ENCODE results near the gene AKT2.
"Not testable (repeated sequence)": the region's sequence is repeated elsewhere in the genome, so short reads cannot be mapped to it uniquely, and the experiment has no call there.

Gene AKT2

DNA sequence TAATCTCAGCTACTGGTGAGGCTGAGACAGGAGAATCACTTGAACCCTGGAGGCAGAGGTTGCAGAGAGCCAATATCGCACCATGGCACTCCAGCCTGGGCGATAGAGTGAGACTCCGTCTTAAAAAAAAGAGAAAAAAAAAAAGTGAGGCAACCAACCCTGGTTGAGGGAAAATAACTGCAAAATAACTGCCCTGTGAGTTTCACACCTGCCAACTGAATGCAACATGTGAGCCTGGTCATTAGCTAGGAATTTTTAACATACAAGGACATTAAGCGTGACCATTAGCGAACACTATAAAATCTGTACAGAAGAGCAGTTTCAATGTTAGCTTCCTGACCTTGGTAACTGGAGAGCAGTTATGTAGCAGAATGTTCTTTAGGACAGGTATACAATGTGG lies 56.3 kb downstream of the AKT2 start:
- TF ChIP-seq PAX5 (IDR thresholded peaks at IDR 0.05; ENCODE audit: insufficient read depth, low read length, severe bottlenecking), result no peak
- no peak for TF ChIP-seq POLR2A (IDR thresholded peaks at IDR 0.05; ENCODE audit: low read depth, low read length)
- TF ChIP-seq POU2F2 (IDR thresholded peaks at IDR 0.05; ENCODE audit: low read depth, low read length), result no peak
- TF ChIP-seq SPI1 (IDR thresholded peaks at IDR 0.05; ENCODE audit: low read depth, low read length), result no peak
- no peak for TF ChIP-seq TAF1 (IDR thresholded peaks at IDR 0.05; ENCODE audit: low read depth, low read length)
- no peak for TF ChIP-seq POLR2AphosphoS5 (IDR thresholded peaks at IDR 0.05; ENCODE audit: low read depth, low read length)
- DNase-seq (ENCODE audit: insufficient read length, low spot score) (no peak), FAIRE-seq (no peak)

DNA sequence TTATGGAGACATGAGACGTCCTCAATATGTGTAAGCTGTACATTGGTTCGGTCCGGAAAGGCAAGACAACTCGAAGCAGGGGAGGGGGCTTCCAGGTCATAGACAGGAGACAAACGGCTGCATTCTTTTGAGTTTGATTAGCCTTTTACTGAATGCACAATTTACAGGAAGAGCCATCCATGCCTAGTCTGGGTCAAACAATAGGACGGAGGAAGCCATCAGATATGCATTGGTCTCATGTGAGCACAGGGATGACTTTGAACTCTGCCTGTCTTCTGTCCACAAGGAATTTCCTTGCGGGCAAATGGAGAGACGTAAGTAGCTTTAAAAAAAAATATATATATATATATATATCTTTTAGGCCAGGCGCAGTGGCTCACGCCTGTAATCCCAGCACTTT lies 56.8 kb downstream of the AKT2 start:
- DNase-seq (ENCODE audit: insufficient read length, low spot score), result no peak
- FAIRE-seq, result no peak
- TF ChIP-seq TAF1 (IDR thresholded peaks at IDR 0.05; ENCODE audit: low read depth, low read length), result no peak
- no peak for TF ChIP-seq POU2F2 (IDR thresholded peaks at IDR 0.05; ENCODE audit: low read depth, low read length)
- TF ChIP-seq PAX5 (IDR thresholded peaks at IDR 0.05; ENCODE audit: insufficient read depth, low read length, severe bottlenecking), result no peak
- no peak for TF ChIP-seq POLR2A (IDR thresholded peaks at IDR 0.05; ENCODE audit: low read depth, low read length)
- TF ChIP-seq SPI1 (IDR thresholded peaks at IDR 0.05; ENCODE audit: low read depth, low read length), result no peak
- no peak for TF ChIP-seq POLR2AphosphoS5 (IDR thresholded peaks at IDR 0.05; ENCODE audit: low read depth, low read length)

DNA sequence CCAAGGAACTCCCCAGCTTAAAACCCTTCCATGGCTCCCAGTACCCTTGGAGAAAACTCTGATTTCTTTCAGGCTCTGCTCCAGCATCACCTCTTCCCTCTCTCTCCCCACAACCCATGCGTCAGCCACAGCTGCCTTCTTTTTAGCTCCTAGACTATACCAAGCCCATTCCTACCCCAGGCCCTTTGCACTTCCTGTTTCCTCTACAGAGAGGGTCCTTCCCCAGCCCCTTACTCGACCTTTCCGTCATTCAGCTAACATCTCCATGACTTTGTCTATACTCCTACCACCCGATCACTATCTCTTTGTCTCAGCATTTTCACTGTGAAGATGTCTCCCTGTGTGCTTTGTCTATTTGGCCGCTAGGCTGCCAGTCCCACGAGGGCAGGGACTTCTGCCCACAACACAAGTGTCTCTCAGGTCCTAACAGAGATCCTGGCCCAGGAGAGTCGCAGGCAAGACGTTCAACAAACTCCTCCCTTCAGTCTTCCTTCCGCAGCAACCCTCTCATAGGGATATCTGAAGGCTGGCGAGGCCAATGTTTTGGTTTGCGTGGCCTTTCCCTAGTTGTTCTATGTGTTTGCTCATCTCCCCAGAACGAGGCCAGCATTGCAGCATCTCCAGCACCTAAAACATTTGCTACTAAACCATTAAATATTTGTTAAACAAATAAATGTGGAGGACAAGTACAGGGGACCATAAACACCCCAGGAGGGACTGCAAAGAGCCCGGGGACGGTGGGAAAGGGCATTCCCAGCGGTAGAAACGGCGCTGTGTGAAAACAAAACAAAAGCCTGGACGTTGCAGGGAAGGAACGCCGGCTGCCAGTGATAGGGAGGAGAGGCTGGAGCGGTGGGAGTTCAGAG lies 59.5 kb downstream of the AKT2 start:
- FAIRE-seq (no peak), DNase-seq (ENCODE audit: insufficient read length, low spot score) (no peak)
- no peak for TF ChIP-seq POLR2AphosphoS5 (IDR thresholded peaks at IDR 0.05; ENCODE audit: low read depth, low read length)
- TF ChIP-seq POLR2A (IDR thresholded peaks at IDR 0.05; ENCODE audit: low read depth, low read length), result no peak
- no peak for TF ChIP-seq PAX5 (IDR thresholded peaks at IDR 0.05; ENCODE audit: insufficient read depth, low read length, severe bottlenecking)
- no peak for TF ChIP-seq POU2F2 (IDR thresholded peaks at IDR 0.05; ENCODE audit: low read depth, low read length)
- TF ChIP-seq TAF1 (IDR thresholded peaks at IDR 0.05; ENCODE audit: low read depth, low read length), result no peak
- TF ChIP-seq SPI1 (IDR thresholded peaks at IDR 0.05; ENCODE audit: low read depth, low read length), result 0 out of 2 replicates have a peak, but pooled peaks have one; percentile 3

DNA sequence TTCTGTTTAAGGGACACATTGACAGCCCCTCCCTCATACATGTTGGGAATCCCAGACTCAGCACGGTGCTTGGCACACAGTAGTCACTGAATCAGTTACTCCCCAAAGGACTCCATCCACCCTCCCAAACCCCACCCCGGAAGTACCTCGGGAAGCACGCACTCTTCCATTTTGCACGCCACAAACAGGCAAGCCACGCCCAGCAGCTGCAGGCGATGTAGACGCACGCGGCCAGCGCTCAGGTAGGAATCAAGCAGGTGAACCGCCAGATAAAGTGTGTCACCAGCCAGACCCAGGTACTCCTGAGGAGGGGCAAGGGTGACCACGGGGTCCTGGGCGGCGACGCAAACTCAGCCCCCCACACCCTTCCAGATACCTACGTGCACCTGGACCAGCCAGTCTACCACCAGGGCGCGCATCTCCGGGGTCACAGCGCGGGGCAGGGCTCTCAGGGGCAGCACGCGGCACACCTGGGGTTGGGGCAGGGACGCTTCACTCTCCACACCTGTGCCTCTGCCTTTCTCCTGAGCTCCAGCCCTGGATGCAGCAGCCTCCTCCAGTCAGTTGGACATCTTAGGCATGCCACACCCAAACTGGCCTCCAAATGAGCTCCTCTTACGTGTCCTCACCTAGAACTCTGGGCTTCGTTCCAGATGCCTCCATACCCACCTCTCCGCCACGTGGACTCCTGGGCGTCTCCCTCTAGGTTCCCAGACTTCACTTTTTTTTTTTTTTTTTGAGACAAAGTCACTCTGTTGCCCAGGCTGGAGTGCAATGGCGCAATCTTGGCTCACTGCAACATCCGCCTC lies 60.6 kb downstream of the AKT2 start:
- no peak for FAIRE-seq
- DNase-seq (ENCODE audit: insufficient read length, low spot score), result no peak
- TF ChIP-seq PAX5 (IDR thresholded peaks at IDR 0.05; ENCODE audit: insufficient read depth, low read length, severe bottlenecking) (no peak), POLR2AphosphoS5 (IDR thresholded peaks at IDR 0.05; ENCODE audit: low read depth, low read length) (no peak), POLR2A (IDR thresholded peaks at IDR 0.05; ENCODE audit: low read depth, low read length) (no peak), SPI1 (IDR thresholded peaks at IDR 0.05; ENCODE audit: low read depth, low read length) (no peak), TAF1 (IDR thresholded peaks at IDR 0.05; ENCODE audit: low read depth, low read length) (no peak), POU2F2 (IDR thresholded peaks at IDR 0.05; ENCODE audit: low read depth, low read length) (no peak)

DNA sequence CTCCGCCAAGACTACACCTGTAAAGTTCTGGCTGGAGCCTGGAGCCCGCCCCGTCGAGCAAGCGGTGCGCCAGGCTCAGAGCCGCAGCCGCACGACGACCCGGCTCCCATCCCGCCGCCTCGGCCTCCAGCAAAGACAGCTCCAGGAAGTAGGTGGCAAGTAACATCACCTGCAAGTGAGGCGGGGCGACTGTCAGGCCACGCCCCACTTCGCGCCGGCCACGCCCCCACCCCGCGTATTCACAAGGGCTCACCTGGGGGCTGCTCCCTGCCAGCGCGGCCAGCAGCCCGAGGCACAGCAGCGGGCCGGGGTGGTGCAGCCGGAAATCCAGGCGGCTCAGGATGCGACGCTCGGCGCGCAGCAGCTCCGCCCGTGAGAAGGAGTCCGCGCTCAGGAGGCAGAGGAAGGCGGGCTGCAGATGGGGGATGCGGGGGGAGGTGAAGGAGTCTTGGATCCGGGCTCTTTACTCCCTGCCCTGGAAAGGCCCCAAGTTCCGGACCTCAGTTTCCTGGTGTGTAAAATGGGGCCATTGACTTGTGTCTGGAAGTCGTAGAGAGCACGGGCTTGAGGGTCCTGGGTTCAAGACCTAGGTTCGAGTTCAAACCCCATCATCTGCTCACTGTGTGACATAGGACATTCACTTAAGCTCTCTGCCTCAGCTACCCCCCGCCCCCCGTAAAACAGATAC lies 61.9 kb downstream of the AKT2 start:
- no peak for FAIRE-seq
- no peak for DNase-seq (ENCODE audit: insufficient read length, low spot score)
- TF ChIP-seq POU2F2 (IDR thresholded peaks at IDR 0.05; ENCODE audit: low read depth, low read length), result no peak
- no peak for TF ChIP-seq POLR2AphosphoS5 (IDR thresholded peaks at IDR 0.05; ENCODE audit: low read depth, low read length)
- no peak for TF ChIP-seq SPI1 (IDR thresholded peaks at IDR 0.05; ENCODE audit: low read depth, low read length)
- TF ChIP-seq POLR2A (IDR thresholded peaks at IDR 0.05; ENCODE audit: low read depth, low read length), result no peak
- TF ChIP-seq TAF1 (IDR thresholded peaks at IDR 0.05; ENCODE audit: low read depth, low read length), result no peak
- TF ChIP-seq PAX5 (IDR thresholded peaks at IDR 0.05; ENCODE audit: insufficient read depth, low read length, severe bottlenecking), result no peak

DNA sequence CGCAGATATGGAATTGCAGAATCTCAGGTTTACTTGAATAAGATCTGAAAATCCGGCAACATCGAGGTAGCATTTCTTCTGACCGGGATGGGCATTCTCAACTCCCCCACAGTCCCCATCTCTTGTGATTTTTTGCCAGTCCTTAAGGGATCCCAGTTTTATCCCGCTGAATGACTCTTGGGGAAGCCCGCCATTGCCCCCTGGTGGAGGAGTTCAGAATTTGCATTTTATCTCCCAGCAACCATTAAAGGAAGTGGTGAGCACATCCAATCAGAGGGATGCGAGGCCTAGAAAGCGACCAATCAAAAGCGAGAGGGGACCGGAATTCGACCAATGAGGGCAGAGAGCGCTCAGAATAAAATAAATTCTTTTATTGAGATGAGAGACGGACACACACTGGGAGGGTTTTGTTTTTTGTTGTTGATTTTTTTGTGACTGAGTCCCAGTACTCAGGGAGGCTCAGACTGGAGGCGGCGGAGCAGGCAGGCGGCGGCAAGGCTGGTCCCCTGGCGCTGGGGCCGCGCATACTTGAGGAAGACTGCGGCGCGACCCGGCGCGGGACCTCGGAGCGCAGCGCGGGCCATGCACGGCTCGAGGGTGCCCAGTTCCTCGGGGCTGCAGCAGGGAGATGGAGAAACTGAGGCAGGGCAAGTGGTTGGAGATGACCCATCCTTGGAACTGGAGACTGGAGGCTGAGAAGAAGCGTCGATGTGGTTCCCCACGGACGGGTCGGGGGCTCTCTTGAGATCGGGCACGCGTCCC lies 63.1 kb downstream of the AKT2 start:
- DNase-seq (ENCODE audit: insufficient read length, low spot score) (peak; percentile 92), FAIRE-seq (peak; percentile 71)
- TF ChIP-seq POU2F2 (IDR thresholded peaks at IDR 0.05; ENCODE audit: low read depth, low read length) (peak; percentile 98), SPI1 (IDR thresholded peaks at IDR 0.05; ENCODE audit: low read depth, low read length) (peak; percentile 79), TAF1 (IDR thresholded peaks at IDR 0.05; ENCODE audit: low read depth, low read length) (no peak)

DNA sequence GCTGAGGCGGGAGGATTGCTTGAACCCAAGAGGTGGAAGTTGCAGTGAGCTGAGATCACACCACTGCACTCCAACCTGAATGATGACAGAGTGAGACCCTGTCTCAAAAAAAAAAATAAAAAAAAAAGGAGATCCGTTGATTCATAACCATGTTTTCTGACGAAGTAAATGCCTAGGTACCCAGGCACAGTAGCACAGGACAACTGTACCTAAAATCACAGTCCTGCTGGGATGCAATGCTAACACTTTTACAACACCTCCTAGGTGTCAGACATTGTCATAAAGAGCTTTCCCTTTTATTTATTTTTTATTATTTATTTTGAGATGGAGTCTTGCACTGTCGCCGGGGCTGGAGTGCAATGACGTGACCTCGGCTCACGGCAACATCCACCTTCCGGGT lies 64.5 kb downstream of the AKT2 start:
- DNase-seq (ENCODE audit: insufficient read length, low spot score), result no peak
- no peak for FAIRE-seq
- TF ChIP-seq TAF1 (IDR thresholded peaks at IDR 0.05; ENCODE audit: low read depth, low read length) (no peak), POLR2A (IDR thresholded peaks at IDR 0.05; ENCODE audit: low read depth, low read length) (no peak)

DNA sequence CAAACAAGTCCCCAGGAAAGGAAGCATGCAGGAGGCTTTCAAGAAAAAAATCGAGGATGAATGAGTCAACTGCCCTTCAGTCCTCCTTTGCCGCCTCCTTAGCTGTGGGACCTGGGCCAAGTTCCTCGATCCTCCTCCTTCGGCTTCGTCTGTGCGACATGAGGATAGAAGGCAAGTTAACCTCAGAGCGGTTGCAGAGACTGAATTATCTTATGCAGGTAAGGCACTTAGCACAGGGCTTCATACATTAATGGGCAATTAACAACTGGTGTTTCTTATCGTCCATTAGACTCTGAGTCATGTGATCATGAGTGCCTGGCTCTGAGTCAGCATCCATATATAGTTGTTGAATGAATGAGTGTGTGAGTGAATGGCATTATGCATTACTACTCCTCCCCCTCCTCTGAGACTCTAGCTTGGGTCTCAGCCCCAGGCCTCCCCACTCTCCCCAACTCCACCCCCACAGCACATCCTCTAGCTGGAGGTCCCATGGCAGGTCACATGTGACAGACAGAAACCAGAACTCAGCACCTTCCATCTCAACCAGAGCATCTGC lies 65.3 kb downstream of the AKT2 start:
- no peak for DNase-seq (ENCODE audit: insufficient read length, low spot score)
- no peak for TF ChIP-seq POLR2A (IDR thresholded peaks at IDR 0.05; ENCODE audit: low read depth, low read length)
- TF ChIP-seq POLR2AphosphoS5 (IDR thresholded peaks at IDR 0.05; ENCODE audit: low read depth, low read length), result no peak
- no peak for TF ChIP-seq TAF1 (IDR thresholded peaks at IDR 0.05; ENCODE audit: low read depth, low read length)
- no peak for TF ChIP-seq POU2F2 (IDR thresholded peaks at IDR 0.05; ENCODE audit: low read depth, low read length)
- TF ChIP-seq SPI1 (IDR thresholded peaks at IDR 0.05; ENCODE audit: low read depth, low read length), result no peak
- TF ChIP-seq PAX5 (IDR thresholded peaks at IDR 0.05; ENCODE audit: insufficient read depth, low read length, severe bottlenecking), result no peak
- no peak for FAIRE-seq

DNA sequence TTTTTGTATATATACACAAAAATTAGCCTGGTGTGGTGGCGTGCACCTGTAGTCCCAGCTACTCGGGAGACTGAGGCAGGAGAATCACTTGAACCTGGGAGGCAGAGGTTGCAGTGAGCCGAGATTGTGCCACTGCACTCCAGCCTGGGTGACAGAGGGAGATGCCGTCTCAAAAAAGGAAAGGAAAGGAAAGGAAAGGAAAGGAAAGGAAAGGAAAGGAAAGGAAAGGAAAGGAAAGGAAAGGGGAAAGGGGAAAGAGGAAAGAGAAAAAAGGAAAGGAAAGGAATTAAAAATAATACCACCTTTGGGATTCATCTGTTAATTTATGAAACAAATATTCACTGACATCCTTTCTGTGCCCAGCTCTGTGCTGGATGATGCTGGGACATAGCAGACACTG lies 66.1 kb downstream of the AKT2 start:
- not testable (repeated sequence) for FAIRE-seq; DNase-seq (ENCODE audit: insufficient read length, low spot score)
